Testis (tissue), 5 donors: ENCODE data around the gene CMKLR1. TPM values are rescaled to one million over a fixed set of nuclear protein-coding genes. Genes with fewer than 3 reads are reported as not detected.
A peak's percentile ranks its signal among the peaks of the same experiment; 100 is the strongest.

Experiments used
- DNase-seq: peaks from one replicate; pipeline ENCODE4 v3.0.0-alpha.2; 2019
- H3K27ac ChIP-seq, 2 donors: fragments of 200-600 bp; sonication (generic); one replicate each; pipeline ENCODE4 v1.5.1; 2019
- H3K27me3 ChIP-seq: fragments of 200-600 bp; sonication (generic); one replicate; pipeline ENCODE4 v1.5.1; 2019
- H3K36me3 ChIP-seq: fragments of 200-600 bp; sonication (generic); one replicate; pipeline ENCODE4 v1.5.1; 2017; ENCODE audit warnings: low read depth; ENCODE audit errors: missing control alignments
- H3K4me1 ChIP-seq: fragments of 200-600 bp; sonication (generic); one replicate; pipeline ENCODE4 v1.5.1; 2019
- H3K4me3 ChIP-seq, 2 donors: fragments of 200-600 bp; sonication (generic); one replicate each; pipeline ENCODE4 v1.5.1; 2017 to 2019
- H3K9me3 ChIP-seq: fragments of 200-600 bp; sonication (generic); one replicate; pipeline ENCODE4 v1.5.1; 2017
- POLR2A ChIP-seq: fragments of 450-650 bp; IDR thresholded peaks from one replicate; pipeline ENCODE4 v1.6.1; 2017; ENCODE audit warnings: antibody characterized with exemption, mild to moderate bottlenecking, moderate library complexity
- WGBS, 2 donors: methylation state at CpG; one replicate each; pipeline ENCODE4 v1.1.5; 2018; 5-methylcytosine and 5-hydroxymethylcytosine counted together
- intact Hi-C: fragments of 100-400 bp; cut with DNase I; formaldehyde crosslinking; loops from one replicate; pipeline ENCODE4 v1.15.1; 2023; ENCODE audit warnings: low total_unique reads
- long read RNA-seq, 2 donors: transcript quantifications; one replicate each; lab custom pipeline, GENCODE V29; 2026
- polyA plus RNA-seq: library from polyadenylated mRNA; stranded (reverse); fragments of 350-450 nt; fragmentation: Illumina TruSeq; extraction: RNeasy Lipid Tissue Mini Kit (QIAGEN cat#74804); gene quantifications from one replicate; pipeline ENCODE4 v1.2.3, GENCODE V29; 2014; ENCODE audit warnings: low read depth, low replicate concordance; ENCODE audit not compliant: insufficient read depth
- total RNA-seq, 2 donors: library from RNA; depleted of rRNA; stranded (reverse); fragments of >200 nt; gene quantifications; one replicate each; pipeline ENCODE4 v1.2.3, GENCODE V29; 2016
- TF ChIP-seq, protein P1 (sequence below), 3 experiments: fragments of 450-650 bp in 2 of 3; fragments of 200-600 bp in 1 of 3; sonication (generic) in 1 of 3; IDR thresholded peaks; one replicate each; pipeline ENCODE4 v1.5.1; 2016 to 2019; ENCODE audit warnings: antibody characterized with exemption in 3 of 3, mild to moderate bottlenecking in 2 of 3, moderate library complexity in 1 of 3

CMKLR1 gene, protein sequence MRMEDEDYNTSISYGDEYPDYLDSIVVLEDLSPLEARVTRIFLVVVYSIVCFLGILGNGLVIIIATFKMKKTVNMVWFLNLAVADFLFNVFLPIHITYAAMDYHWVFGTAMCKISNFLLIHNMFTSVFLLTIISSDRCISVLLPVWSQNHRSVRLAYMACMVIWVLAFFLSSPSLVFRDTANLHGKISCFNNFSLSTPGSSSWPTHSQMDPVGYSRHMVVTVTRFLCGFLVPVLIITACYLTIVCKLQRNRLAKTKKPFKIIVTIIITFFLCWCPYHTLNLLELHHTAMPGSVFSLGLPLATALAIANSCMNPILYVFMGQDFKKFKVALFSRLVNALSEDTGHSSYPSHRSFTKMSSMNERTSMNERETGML
- 1 to 10 TPM; 2.4 to 4.8 TPM for total RNA-seq
- 9.5 TPM for polyA plus RNA-seq
- long read RNA-seq, donor 1 = 0 reads
- long read RNA-seq, donor 2 = 0 reads

DNA sequence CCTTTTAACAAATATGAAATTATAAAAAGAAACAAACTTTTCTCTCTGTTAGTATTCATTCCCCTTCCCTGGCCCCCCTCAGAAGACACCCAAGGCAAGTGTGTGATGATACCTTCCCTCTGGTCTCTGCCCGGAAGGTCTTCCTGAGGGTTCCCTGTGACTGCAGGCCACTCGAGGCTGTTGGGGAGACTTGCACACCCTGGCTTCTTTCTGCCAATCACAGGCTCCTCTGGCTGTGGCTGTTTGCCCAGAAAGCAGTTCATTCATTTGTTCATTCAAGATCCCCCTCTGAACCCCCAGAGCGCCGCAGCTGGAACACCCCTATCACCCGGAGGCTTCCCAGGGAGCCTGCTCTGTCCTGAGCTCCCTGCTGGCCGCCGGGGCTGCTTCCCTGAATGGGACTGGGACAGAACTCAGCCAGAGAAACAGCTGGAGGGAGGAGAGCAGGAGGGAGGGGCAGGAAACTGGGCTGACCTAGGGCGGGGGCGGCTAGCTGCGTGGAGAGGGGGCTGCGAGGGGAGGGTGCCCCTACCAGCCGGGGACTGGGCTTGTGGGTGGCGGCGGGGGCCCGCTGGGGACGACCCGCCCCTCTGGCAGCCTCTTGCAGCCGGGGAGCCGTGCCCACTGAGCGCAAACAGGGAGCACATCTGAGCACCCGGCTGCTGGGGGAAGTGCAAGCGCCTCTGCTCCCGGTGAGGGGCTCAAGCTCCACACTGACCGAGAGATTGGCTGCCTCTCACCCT, at the start of gene CMKLR1:
TSS of gene CMKLR1 (minus strand) at position 397 of the 743 bp plus-strand sequence. CDS start 45,720 bp downstream, outside the sequence.
- intact Hi-C loops = no loop called here
- DNase-seq = peak; percentile 43

DNA sequence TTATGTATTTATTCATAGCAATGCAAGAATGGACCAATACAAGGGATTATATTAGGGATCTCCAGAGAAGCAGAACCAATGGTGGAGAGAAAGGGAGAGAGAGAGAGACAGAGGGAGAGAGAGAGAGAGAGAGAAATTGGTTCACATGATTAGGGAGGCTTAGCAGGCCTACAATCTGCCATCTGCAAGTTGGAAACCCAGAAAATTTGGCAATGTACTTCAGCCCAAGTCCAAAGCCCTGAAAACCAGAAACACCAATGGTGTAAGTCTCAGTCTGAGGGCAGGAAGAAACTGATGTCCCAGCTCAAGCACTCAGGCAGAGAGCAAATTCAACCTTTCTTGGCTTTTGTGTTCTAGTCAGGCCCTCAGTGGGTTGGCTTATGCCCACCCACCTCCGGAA, 48.7 kb upstream of the CMKLR1 start:
- WGBS, 2 donors = 86 to 100% methylated on average over 1 of the region's 1 CpG

More for the DNA sequence above, at the start of gene CMKLR1:
- Histone ChIP-seq H3K9me3 (no peaks in the 10 kb centered on the region), H3K27ac (peak within 1 kb of the TSS; percentile 33 to 75), H3K4me1 (peaks cover 8% of the 10 kb centered on the region), H3K4me3 (peak within 1 kb of the TSS in 1 of 2 donors; percentile 50), H3K36me3 (no peaks in the 10 kb centered on the region), H3K27me3 (no peaks in the 10 kb centered on the region)
- WGBS, 2 donors = 4% methylated on average over 12 to 24 of the region's 24 CpGs
- TF ChIP-seq POLR2A = no peak
- TF ChIP-seq, protein P1, sequence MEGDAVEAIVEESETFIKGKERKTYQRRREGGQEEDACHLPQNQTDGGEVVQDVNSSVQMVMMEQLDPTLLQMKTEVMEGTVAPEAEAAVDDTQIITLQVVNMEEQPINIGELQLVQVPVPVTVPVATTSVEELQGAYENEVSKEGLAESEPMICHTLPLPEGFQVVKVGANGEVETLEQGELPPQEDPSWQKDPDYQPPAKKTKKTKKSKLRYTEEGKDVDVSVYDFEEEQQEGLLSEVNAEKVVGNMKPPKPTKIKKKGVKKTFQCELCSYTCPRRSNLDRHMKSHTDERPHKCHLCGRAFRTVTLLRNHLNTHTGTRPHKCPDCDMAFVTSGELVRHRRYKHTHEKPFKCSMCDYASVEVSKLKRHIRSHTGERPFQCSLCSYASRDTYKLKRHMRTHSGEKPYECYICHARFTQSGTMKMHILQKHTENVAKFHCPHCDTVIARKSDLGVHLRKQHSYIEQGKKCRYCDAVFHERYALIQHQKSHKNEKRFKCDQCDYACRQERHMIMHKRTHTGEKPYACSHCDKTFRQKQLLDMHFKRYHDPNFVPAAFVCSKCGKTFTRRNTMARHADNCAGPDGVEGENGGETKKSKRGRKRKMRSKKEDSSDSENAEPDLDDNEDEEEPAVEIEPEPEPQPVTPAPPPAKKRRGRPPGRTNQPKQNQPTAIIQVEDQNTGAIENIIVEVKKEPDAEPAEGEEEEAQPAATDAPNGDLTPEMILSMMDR (IDR thresholded peaks at IDR 0.05) = no peak

DNA sequence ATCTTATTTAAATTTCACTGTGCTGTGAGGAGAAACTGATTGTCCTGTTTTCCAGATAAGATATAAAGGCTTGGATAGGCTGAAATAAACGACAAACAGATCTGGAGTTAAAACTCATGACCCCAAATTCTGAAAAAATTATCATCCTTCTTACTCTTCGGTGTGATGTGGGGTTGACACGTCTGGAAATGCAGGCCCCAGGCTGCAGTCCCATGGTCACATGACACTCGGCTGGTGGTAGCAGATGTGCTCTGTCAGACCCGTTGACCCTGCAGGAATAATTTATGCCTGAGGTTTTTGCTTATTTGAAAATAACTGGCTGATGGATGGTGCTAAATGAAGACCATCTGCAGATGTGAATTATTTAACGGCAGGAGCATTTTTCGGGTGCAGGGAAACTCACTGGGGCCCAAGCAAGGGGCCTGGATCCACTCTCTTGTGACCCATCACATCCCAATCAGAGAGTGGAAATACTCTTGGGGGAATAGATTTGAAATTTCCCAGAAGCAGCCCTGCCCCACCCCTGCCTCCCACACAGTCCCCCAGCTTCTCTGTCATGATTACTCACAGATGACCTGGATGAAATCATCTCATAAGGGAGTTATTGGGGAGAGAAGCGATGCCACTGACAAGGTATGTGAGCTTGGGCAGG, 47.7 kb upstream of the CMKLR1 start:
- Histone ChIP-seq H3K36me3 (no peaks in the 10 kb centered on the region), H3K9me3 (no peaks in the 10 kb centered on the region), H3K27ac (no peak overlapping the region), H3K4me3 (no peak overlapping the region), H3K27me3 (no peaks in the 10 kb centered on the region), H3K4me1 (no peaks in the 10 kb centered on the region)
- WGBS, 2 donors = 56 to 68% methylated on average over 8 of the region's 8 CpGs
- TF ChIP-seq, protein P1 (IDR thresholded peaks at IDR 0.05) = no peak
- no peak for TF ChIP-seq POLR2A
- intact Hi-C loops = no loop called here
- DNase-seq = no peak

More for the DNA sequence above, 48.7 kb upstream of the CMKLR1 start:
- intact Hi-C loops = no loop called here
- Histone ChIP-seq H3K4me3 (no peak overlapping the region), H3K4me1 (no peaks in the 10 kb centered on the region), H3K27ac (no peak overlapping the region), H3K36me3 (no peaks in the 10 kb centered on the region), H3K9me3 (no peaks in the 10 kb centered on the region), H3K27me3 (no peaks in the 10 kb centered on the region)
- DNase-seq = no peak
- TF ChIP-seq, protein P1 (IDR thresholded peaks at IDR 0.05) = no peak
- no peak for TF ChIP-seq POLR2A

DNA sequence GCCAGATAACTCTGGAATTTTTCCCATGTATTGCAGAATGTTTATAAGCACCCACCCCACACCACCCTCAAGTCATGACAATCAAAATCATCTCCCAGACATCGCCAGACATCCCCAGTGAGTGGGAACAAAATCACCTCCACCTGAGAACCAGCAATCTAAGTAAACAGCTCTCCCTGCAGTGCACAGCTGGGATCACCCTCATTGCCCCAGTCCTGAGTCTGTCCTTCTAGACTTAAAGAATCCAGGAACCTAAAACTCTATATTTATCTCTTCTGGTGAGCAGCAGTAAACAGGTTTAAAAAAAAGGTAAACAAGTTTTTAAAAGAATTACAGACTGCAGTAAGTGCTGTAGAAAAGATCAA, 43.3 kb upstream of the CMKLR1 start:
- H3K36me3 ChIP-seq = no peaks in the 10 kb centered on the region
- intact Hi-C loops = no loop called here
- DNase-seq = no peak
- no peaks in the 10 kb centered on the region for H3K27me3 ChIP-seq
- TF ChIP-seq, protein P1 (IDR thresholded peaks at IDR 0.05) = no peak
- TF ChIP-seq POLR2A = no peak
- H3K4me3 ChIP-seq = no peak overlapping the region
- H3K27ac ChIP-seq = no peak overlapping the region
- H3K4me1 ChIP-seq = no peaks in the 10 kb centered on the region
- no peaks in the 10 kb centered on the region for H3K9me3 ChIP-seq
- 80 to 97% methylated on average over 1 of the region's 1 CpG for WGBS, 2 donors
